Right renal cortex interstitium (tissue), 3 donors: ENCODE results near the gene SRP19. TPM values are rescaled to one million over a fixed set of nuclear protein-coding genes. Genes with fewer than 3 reads are reported as not detected.
"Not testable (repeated sequence)": the region's sequence is repeated elsewhere in the genome, so short reads cannot be mapped to it uniquely, and the experiment has no call there.

Experiments used
- DNase-seq, 3 donors: peaks; one replicate each; pipeline ENCODE4 v3.0.0-alpha.2; 2013; ENCODE audit warnings: low read depth in 3 of 3, low spot score in 2 of 3
- polyA plus RNA-seq, 3 donors: library from polyadenylated mRNA; unstranded; fragments of 120-200 nt; gene quantifications; one replicate each; pipeline ENCODE4 v1.2.1, GENCODE V29; 2013; ENCODE audit not compliant: insufficient read length in 3 of 3

Gene SRP19
- 10 to 100 TPM; 76.9 to 93.6 (median 91.7) TPM for polyA plus RNA-seq

DNA sequence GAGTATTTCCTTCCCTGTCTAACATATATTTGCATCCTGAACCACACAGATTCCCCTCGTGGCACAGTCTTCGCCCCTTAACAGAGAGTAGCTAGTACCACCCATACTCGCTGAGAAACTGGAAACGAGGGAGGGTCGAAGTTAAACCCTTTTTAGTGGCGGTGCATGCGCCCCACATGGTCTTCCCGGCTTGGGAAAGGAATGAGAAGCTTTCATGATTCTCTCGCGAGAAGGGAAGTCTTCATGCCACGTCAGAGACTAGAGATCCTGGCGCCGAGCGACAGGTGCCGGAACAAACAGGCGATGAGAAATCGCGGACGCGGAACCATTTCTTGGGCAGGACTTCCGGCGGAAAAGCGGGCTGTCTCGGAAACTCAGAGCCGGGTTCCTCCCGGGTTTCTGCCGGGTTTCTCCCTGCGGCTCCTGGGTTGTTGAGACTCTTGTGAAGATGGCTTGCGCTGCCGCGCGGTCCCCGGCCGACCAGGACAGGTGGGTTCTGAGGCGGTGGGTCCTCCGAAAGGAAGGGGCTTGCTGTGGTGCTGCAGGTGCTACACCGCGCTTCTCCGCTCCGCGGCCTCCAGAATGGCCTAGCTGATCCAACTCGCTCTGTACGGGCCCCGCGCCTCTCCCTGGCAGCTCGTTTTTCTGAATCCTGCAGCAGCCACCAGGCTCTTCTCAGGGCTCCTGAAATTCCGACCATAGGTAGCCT is at the start of gene SRP19:
SRP19 (plus strand) TSS at position 359 of the 709 bp plus-strand sequence; CDS start at position 449, 90 bp downstream.
- DNase-seq = peak; percentile 89 to 95 (median 95)

DNA sequence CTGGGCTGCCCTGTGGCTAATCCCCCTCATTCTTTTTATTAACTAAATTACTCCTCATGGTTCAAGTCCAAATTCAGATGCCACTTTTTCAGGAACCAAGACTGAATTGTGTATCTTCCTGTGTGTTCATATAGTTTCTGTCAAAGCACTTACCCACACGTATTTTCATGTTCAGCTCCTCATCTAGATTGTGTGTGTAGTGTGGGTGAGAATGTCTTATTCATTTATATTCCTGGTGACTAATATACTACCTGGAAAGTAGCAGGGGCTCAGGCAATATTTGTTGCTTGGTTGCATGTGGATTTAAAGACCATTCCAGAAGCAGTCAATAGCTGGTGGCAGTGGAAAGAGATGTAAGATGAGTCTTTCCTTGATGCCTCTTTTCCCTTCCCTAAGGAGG is 48.5 kb upstream of the SRP19 start:
- no peak for DNase-seq

DNA sequence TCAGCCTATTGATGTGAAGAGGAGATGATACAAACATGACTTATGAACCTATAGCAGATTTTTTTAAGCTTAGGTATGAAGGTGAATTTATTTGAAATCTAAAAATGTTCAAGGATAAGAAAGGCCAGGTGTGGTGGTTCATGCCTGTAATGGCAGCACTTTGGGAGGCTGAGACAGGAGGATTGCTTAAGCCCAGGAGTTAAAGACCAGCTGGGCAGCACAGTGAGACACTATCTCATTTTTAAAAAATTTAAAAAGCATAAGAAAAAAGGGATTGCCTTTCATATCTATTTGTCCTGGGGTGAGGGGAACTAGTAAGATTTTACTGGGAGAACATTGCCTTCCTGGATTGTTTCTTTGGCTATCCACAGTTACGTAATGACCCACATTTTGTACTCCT is 40.8 kb upstream of the SRP19 start:
- no peak for DNase-seq

DNA sequence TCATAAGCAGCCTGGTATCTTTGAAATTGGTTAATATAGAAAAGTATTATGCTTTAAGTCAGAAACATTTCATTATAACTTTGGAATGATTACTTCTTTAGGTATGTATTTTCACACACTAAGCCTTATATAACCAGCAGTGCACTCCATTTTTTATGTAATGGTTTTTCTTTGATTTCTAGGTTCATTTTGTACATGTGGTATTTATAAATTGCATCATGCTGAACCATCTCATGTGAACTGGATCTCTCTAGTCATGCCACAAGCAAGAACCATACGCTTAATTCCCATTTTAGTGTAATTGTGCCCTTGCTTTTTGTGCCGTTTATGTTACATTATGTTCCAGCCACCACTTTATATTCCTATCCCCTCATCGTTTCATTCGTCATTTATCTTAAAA is 38.6 kb upstream of the SRP19 start:
- no peak for DNase-seq

DNA sequence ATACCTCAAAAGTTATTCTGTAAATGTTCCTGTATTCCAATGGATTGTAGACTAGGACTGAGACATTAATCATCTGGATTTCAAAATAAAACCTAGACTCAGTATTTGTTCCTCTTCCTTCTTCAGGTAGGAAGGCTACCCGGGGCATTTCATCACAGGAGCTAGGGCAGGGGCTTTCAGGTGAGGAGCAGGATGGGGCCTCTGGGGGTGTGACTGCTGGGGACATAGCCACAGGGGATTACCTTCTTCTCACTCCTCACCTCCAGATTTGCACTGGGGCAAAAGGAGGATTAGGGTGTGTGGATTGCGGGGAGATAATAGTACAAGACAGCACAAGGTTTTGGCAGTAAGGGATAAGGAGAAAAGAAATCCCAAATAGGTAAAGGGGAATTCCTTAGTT is 37.9 kb upstream of the SRP19 start:
- DNase-seq = no peak

DNA sequence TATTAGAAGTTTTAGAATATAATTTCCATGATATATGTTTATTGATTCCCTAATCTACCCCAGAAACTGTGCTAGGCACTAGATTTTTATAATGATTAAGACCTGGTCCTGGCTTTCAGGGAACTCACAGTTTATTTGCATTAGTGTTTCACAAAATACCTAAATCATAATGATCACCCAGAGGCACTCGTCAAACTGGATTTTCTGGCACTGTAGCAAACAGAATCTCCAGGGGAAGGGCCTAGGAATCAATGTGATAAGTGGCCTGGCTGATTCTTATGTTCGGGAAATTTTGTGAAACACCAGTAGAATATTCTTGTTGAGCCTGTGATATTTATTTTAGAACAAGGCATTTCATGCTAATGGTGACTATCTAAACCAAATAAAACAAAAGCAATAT is 37.4 kb upstream of the SRP19 start:
- no peak for DNase-seq

DNA sequence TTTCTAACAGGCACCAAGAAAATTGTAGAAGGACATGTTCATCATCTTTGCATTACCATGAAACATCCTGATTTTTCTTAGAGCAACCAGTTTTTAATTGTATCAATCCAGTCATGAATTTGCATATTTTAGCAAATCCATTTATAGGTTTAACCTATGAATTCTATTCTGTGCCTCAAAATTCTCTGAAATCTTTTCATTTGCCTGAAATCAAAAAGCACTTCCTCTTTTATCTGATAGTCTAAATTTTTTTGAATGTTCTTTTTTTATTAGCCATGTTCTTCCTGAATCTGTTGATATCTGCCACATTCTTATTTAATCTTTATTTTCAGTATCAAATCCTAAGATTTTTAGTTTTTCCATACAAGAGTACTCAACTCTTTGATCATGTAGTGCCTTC is 36.9 kb upstream of the SRP19 start:
- no peak for DNase-seq

DNA sequence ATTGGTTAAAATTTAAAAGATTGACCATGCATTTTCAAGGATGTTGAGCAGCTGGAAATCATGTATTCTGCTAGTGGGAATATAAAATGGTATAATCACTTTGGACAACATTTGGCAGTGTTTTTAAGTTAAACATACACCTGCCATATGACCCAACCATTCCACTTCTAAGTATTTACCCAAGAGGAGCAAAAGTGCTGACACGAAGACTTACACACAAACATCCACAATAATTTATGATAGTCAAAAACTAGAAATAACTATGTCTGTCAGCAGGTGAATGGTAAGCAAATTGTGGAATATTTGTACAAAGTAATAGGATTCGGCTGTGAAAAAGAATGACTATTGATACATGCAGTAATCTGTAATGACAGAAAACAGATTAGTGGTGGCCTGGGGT is 30.7 kb upstream of the SRP19 start:
- DNase-seq = no peak

DNA sequence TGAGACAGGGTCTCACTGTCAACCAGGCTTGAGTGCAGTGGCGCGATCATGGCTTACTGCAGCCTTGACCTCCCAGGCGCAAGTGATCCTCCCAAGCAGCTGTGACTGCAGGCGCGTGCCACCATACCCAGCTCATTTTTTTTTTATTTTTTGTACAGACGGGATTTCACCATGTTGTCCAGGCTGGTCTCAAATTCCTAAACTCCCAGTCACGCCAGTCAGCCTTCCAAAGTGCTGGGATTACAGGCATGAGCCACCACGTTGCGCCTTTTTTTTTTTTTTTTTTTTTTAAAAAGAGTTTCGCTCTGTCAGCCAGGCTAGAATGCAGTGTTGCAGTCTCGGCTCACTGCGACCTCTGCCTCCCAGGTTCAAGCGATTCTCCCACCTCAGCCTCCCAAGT is 27.1 kb upstream of the SRP19 start:
- no peak for DNase-seq

DNA sequence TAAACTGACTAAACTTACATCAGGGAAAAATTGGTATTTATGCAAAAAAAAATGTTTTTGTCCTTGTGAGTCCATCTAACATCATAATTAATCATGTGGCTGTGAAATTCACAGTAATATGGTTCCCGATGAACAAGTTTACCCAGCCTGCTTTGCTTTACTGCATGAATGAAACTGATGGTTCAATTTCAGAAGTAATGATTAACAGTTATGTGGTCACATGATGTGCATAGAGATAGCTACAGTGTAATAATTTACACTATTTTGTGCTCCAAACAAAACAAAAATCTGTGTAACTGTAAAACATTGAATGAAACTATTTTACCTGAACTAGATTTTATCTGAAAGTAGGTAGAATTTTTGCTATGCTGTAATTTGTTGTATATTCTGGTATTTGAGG is 16.6 kb upstream of the SRP19 start:
- no peak for DNase-seq

DNA sequence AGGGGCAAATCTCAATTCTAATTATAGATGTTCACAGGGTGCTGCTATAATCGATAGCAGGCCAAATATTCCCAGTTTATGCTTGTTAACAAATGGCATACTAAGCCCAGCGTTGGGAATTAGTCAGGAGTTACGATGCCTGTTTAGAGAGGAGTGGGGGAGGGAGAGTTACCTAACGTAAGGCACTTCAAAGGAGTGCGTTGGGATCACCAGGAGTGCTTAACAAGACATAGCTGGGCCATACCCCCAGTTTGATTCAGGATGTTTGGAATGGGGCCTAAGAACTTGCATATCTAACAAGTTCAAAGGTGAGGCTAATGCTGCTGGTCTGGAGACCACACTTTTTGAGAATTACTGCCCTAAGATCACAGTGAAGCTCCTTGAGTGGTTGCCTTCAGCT is 14.5 kb upstream of the SRP19 start:
- no peak for DNase-seq

DNA sequence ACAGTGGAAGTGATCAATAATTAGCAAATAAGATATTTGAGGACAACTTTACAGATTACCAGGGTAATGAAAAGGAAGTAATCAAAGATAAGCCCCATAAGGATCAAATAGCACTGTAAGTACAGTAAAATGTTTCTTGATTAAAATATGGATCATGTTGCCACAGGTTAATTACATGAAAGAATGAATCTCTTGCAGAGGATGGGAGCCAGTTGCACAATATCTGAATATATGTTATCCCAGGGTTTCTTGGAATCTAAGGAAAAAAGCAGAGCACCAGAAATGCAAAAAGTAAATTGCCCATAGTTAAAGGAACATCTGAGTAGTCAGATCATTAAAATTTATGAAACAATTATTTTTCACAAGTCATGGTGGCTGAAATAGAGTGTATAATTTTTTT is 13.8 kb upstream of the SRP19 start:
- no peak for DNase-seq

DNA sequence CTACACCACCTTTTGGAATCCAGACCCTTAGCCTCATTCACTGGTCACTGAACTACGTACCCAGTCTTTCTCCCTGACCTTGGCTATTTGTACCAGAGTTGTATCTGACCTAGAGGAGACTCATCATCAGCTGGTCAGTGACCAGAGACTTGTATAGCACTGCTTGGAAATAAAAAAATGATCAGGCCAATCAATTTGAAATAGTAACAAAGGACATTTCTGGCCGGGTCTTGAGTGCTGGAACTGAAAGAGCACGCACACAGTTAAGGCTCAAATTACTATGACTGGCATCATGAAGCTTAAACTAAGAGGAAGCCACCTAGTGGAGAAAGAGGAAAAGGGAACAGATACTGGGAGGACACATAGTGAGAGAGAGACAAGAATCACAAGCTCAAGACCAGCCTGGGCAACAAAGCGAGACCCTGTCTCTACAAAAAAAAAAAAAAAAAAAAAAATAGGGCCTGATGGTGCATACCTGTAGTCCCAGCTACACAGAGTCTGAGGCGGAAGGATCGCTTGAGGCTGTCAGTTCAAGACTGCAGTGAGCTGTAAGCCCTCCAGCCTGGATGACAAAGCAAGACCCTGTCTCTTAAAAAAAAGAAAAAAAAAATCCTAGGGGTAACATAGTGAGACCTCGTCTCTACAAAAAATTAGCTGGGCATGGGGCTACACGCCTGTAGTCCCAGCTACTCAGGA is 12.8 kb upstream of the SRP19 start:
- DNase-seq = peak; percentile 31 to 43 (median 41)

DNA sequence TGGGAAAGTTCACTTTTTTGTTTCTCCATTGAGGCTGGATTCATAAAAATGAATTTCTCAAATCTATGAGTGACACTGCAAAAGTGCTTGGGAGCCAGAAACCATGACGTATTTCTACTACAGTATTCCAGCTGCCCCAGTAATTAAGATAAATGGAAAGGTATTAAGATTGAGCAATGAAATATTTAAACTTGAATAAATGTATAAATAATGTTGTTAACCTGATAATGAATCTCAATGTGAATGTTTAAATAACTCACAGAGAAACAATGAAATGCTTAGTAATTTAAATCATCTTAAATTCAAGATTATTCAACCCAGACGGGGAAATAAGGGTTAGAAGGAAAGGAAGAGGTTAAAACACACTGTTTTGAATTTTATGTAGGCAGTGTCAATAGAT is 11.2 kb upstream of the SRP19 start:
- no peak for DNase-seq

DNA sequence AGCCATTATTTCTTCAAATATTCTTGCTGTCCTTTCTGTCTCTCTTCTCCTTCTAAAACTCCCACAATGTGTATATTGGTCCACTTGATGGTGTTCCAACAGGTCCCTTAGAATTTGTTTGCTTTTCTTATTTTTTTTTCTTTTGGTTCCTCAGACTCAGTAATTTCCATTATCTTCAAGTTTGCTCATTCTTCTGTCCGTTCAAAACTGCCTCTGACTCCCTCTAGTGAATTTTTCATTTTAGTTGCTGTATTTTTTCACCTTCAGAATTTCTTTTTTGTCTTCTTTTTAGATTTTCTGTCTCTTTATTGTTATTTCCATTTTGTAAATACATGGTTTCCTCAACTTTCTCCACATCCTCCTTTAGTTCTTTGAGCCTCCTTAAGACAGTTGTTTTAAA is 6.4 kb upstream of the SRP19 start:
- no peak for DNase-seq

DNA sequence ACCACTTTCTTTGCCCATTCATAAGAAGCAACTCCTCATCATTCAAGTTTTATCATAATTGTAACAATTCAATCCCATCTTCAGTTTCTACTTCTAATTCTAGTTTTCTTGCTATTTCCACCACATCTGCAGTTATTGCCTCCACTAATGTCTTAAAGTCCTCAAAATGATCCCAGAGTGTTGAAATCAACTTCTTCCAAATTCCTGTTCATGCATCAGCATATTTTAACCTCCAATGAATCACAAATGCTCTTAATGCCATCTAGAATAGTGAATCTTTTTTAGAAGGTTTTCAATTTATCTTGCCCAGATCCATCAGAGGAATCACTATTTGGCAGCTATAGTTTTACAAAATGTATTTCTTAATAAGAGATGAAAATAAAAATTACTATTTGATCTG is 3.2 kb upstream of the SRP19 start:
- no peak for DNase-seq

DNA sequence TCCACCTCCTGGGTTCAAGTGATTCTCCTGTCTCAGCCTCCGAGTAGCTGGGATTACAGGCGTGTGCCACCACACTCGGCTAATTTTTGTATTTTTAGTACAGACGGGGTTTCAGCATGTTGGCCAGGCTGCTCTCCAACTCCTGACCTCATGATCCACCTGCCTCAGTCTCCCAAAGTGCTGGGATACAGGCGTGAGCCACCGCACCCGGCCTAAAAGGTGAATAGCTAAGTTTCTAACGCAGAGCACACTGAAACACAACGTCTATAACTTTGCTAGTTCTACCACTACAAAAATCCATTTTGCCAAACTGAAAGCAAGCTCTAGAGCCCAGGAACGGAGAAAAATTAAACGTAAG is 537 bp upstream of the SRP19 start:
- not testable (repeated sequence) for DNase-seq

DNA sequence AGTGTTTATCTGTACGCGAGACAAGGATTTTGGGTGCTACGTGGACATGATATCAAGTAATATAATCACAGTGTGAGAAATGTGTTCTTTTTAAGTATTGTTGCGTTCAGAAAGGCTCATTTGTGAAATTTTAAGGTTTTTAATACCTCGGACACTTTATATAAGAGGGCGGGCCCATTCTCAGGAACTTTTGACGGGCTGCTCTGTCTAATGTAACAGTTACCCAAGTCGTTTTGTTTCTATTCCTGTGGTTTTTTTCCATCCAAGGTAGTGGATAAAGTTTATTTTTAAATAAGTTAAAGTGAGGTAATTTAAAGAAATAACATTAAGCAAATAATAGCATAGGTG is 525 bp downstream of the SRP19 start:
- DNase-seq = no peak

DNA sequence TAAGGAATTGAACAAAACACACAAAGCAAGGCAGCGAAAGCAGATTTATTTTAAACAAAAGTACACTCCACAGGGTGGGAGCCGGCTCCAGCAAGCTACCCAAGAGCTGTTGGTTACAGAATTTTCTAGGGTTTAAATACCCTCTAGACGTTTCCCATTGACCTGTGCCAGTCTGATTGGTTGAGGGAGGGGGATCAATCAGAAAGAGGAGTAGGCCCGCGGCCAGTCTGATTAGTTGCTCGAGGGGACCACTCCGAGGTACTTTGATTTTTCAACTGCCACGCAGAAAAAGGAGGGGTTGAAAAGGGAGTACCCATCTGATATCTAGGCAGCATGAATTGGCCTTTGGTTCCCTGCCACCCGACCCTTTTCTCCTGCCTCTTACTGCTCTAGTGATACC is 998 bp downstream of the SRP19 start:
- DNase-seq = no peak

DNA sequence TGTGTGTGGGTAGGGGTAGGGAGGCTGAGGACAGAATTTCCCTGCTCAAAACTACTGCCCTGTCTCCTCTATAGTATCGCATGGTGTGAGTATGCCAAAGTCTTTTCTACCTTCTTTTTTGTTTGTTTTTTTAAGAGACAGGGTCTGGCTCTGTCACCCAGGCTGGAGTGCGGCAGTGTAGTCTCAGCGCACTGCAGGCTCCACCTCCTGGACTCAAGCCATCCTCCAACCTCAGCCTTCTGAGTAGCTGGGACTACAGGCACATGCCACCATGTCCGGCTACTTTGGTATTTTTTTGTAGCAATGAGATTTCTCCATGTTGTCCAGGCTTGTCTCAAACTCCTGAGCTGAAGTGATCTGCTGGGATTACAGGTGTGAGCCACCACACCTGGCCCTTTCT is 2.5 kb downstream of the SRP19 start:
- no peak for DNase-seq

DNA sequence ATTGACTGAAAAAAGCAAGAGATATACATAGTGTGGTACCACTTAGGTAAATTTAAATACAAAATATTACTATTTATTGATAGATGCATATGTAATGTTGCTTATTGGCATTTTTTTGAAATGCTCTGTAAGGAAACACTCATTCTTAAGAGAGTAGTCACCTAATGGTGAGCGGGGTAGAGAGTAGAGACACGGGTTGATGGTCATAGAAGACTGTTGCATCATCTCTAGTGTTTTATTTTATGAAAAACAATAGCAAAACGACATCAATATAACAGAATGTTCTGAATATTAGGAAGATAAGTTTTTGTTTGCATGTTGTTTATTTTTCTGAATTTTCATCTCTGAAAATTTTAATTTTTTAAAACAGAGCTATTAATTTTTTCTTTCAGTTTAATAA is 4.0 kb downstream of the SRP19 start:
- DNase-seq = no peak

DNA sequence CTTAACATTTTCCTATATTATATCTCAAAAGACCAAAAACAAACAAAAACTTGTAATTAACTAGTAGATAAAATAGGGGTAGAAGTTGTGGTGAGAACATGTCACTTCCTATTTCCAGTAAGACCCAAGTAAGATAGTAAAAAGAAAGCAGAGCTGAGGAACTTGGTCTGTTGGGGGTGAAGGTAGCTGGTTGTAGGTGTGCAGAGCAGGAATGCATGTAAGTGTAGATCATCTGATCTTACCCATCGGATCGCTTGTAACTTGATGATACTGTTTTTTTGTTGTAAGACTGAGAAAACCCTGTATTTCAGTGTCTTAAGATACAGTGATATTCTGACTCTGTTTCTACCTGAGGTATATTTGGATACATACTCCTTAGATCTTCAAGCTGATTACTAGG is 5.7 kb downstream of the SRP19 start:
- no peak for DNase-seq

DNA sequence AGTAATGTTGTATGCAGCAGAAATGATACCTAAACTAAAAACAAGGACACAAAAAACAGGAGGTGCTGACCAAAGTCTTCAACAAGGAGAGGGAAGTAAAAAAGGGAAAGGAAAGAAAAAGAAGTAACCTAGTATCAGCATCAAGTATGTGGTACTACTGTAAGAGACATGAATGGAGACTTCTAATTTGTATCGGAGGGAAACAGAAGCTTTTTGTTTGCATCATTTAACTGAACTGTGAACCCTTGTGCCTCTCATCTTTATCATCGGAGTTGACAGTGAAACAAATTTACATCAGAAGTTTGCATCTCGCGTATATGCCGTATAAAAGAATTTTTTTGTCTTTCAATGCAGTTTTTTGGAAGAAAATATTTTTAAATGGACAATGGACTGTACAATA is 6.3 kb downstream of the SRP19 start:
- no peak for DNase-seq
